Mucosa of stomach (tissue), 1 donor: ENCODE results near the gene MUC20.

Experiments
- H3K27me3 ChIP-seq: one replicate; pipeline ENCODE4 v1.7.0; 2013; ENCODE audit warnings: mild to moderate bottlenecking, low read length; ENCODE audit not compliant: control insufficient read depth, insufficient read depth
- H3K36me3 ChIP-seq: one replicate; pipeline ENCODE4 v1.7.0; 2013; ENCODE audit warnings: low read length; ENCODE audit not compliant: control insufficient read depth, insufficient read depth
- H3K4me1 ChIP-seq: one replicate; pipeline ENCODE4 v1.7.0; 2013; ENCODE audit warnings: mild to moderate bottlenecking, low read length; ENCODE audit not compliant: control insufficient read depth, insufficient read depth
- H3K4me3 ChIP-seq: one replicate; pipeline ENCODE4 v1.7.0; 2013; ENCODE audit warnings: low read length
- H3K9ac ChIP-seq: one replicate; pipeline ENCODE4 v1.7.0; 2013; ENCODE audit warnings: mild to moderate bottlenecking, low read length, moderate library complexity
- H3K9me3 ChIP-seq: one replicate; pipeline ENCODE4 v1.7.0; 2013; ENCODE audit warnings: mild to moderate bottlenecking, low read length, moderate library complexity; ENCODE audit not compliant: control insufficient read depth
- donor health status: Pancreatic carcinoma.

The MUC20 gene

DNA sequence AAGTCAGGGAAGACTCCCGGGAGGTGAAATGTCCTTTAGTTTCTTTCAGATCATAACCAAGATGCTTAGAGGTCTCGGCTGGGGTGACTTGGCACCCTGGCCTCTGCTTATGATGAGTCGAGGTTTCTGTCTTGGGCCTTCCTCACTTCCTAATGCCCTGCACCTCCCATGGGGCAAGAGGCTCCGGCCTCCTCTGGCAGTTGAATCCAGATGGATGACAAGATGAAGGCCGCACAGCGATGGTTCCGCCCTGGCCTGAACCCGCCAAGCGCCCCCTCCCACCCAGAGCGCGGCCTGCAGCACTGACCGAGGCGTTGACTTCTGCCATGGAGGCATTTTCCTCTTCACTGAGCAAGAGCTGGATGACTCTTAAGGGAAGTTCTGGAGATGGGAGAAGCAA, 31.3 kb downstream of the MUC20 start:
- Histone ChIP-seq H3K27me3 (peaks cover 20% of the 10 kb centered on the region), H3K36me3 (no peaks in the 10 kb centered on the region), H3K4me3 (no peak overlapping the region), H3K9me3 (no peaks in the 10 kb centered on the region), H3K4me1 (peaks cover 3% of the 10 kb centered on the region), H3K9ac (no peak overlapping the region)

GRCh38 chr3:195752546-195753331, 32.0 kb downstream of the MUC20 start:
- H3K27me3 ChIP-seq, result peaks cover 24% of the 10 kb centered on the region
- no peak overlapping the region for H3K9ac ChIP-seq
- no peaks in the 10 kb centered on the region for H3K9me3 ChIP-seq
- peaks cover 3% of the 10 kb centered on the region for H3K4me1 ChIP-seq
- H3K4me3 ChIP-seq, result no peak overlapping the region
- no peaks in the 10 kb centered on the region for H3K36me3 ChIP-seq

DNA sequence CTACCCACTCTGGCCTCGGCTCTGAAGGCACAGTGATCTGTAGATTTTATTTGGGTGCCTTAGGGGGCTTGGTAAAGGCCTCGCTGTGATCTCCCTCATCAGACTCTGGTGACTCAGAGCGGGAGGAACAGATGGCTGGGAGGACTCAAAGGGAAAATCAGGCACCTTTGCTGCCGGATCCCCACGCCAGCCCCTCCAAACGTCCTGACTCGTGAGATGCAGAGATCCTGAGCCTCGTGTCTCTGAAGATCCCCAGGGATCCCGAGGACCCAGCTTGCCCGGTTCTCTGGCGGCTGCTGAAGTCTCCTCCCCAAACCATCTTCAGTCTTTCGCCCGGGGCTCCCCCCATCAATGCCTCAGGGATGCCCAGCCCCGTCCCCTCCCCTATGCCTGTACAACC, 32.8 kb downstream of the MUC20 start:
- H3K27me3 ChIP-seq, result peaks cover 29% of the 10 kb centered on the region

DNA sequence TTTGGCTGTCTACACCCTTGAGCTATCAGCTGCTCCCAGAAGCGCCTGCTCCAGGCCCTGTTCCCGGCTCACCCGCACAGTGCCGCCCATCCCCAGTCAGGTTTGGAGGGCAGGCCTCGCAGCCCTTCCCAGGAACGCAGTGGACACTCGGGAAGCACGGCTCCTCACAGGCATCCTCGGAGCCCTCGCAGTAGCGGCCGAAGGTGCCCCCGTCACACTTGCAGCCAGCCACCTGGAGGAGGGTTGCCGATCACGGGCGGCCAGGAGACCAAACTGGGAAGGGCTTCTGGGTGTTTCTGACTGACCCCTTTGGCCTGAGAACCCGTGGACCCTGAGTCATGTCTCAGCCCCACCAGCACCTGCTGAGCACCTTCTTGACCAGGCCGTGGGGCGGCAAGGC, 33.4 kb downstream of the MUC20 start:
- H3K27me3 ChIP-seq, result peaks cover 29% of the 10 kb centered on the region
- H3K36me3 ChIP-seq, result no peaks in the 10 kb centered on the region

More for the DNA sequence above, 32.8 kb downstream of the MUC20 start:
- Histone ChIP-seq H3K4me3 (no peak overlapping the region), H3K4me1 (no peaks in the 10 kb centered on the region), H3K9ac (no peak overlapping the region), H3K9me3 (no peaks in the 10 kb centered on the region), H3K36me3 (no peaks in the 10 kb centered on the region)

DNA sequence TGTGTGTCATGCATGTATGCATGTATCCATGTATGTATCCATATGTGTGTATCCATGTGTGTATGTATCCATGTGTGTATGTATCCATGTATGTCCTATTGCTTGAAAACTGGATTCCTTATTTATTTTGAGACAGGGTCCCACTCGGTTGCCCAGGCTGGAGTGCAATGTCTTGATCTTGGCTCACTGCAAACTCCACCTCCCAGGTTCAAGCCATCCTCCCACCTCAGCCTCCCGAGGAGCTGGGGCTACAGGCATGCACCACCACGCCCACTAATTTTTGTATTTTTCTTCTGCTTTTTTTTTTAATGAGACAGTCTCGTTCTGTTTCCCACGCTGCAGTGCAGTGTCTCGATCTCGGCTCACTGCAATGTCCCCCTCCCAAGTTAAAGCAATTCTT, 34.1 kb downstream of the MUC20 start:
- Histone ChIP-seq H3K4me1 (no peaks in the 10 kb centered on the region), H3K9ac (no peak overlapping the region), H3K27me3 (peaks cover 32% of the 10 kb centered on the region), H3K4me3 (no peak overlapping the region), H3K9me3 (no peaks in the 10 kb centered on the region), H3K36me3 (no peaks in the 10 kb centered on the region)

More for the DNA sequence above, 33.4 kb downstream of the MUC20 start:
- H3K9ac ChIP-seq, result no peak overlapping the region
- H3K4me3 ChIP-seq, result no peak overlapping the region
- no peaks in the 10 kb centered on the region for H3K4me1 ChIP-seq
- no peaks in the 10 kb centered on the region for H3K9me3 ChIP-seq

- Histone ChIP-seq H3K9me3 (no peaks in the 10 kb centered on the region), H3K27me3 (peaks cover 34% of the 10 kb centered on the region), H3K36me3 (no peaks in the 10 kb centered on the region), H3K9ac (no peak overlapping the region), H3K4me3 (no peak overlapping the region), H3K4me1 (no peaks in the 10 kb centered on the region)
Measured at GRCh38 chr3:195755391-195755790, 34.6 kb downstream of the MUC20 start.

DNA sequence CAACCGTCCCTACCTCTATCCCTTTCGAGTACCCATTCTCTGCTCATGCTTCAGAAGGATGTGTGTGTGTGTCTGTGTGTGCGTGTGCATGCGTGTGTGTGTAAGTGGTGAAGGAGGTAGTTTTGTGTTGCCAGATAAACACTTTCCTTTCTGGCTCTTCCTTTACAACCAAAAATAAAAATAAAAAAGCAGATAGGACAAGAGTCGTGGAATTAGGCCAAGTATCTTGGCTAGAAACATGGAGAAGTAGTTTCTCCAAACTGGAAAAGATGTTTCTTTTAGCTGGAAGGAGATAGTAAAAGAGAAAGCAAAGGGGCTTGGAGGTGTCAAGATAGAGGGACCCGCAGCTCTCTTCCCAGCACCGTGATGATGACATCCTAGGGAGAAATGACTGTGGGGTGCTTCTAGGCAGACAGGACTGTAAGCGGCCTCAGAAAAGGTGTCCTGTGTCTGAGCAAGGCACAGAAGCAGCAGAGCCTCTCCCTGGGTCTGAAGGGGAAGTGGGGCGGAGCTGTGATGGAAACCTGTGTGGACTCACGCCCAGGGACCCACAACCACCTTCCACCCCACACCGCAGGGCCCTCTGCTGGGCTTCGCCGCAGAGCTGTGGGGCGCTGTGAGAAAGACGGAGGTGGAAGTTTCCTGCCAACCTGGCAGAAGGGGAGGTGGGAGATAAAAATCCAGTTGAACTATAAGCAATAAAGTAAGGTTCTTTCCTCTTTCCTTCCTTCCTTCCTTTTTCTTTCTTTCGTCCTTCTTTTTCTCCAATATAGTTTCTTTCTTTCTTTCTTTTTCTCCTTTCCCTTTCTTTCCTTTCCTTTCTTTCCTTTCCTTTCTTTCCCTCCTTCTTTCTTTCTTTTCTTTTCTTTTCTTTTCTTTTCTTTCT, 35.3 kb downstream of the MUC20 start:
- H3K4me1 ChIP-seq, result no peaks in the 10 kb centered on the region
- no peaks in the 10 kb centered on the region for H3K36me3 ChIP-seq
- H3K9ac ChIP-seq, result no peak overlapping the region
- no peak overlapping the region for H3K4me3 ChIP-seq
- H3K9me3 ChIP-seq, result no peaks in the 10 kb centered on the region
- H3K27me3 ChIP-seq, result peaks cover 35% of the 10 kb centered on the region

GRCh38 chr3:195757438-195757770, 36.6 kb downstream of the MUC20 start:
- no peaks in the 10 kb centered on the region for H3K4me1 ChIP-seq
- H3K27me3 ChIP-seq, result peaks cover 39% of the 10 kb centered on the region

GRCh38 chr3:195757827-195758226, 37.0 kb downstream of the MUC20 start:
- H3K4me1 ChIP-seq, result no peaks in the 10 kb centered on the region
- no peaks in the 10 kb centered on the region for H3K9me3 ChIP-seq
- H3K27me3 ChIP-seq, result peaks cover 38% of the 10 kb centered on the region
- H3K9ac ChIP-seq, result no peak overlapping the region
- no peaks in the 10 kb centered on the region for H3K36me3 ChIP-seq
- H3K4me3 ChIP-seq, result no peak overlapping the region

More at GRCh38 chr3:195757438-195757770, 36.6 kb downstream of the MUC20 start:
- Histone ChIP-seq H3K4me3 (no peak overlapping the region), H3K9me3 (no peaks in the 10 kb centered on the region), H3K36me3 (no peaks in the 10 kb centered on the region), H3K9ac (no peak overlapping the region)

GRCh38 chr3:195758721-195759353, 38.1 kb downstream of the MUC20 start:
- peaks cover 34% of the 10 kb centered on the region for H3K27me3 ChIP-seq

DNA sequence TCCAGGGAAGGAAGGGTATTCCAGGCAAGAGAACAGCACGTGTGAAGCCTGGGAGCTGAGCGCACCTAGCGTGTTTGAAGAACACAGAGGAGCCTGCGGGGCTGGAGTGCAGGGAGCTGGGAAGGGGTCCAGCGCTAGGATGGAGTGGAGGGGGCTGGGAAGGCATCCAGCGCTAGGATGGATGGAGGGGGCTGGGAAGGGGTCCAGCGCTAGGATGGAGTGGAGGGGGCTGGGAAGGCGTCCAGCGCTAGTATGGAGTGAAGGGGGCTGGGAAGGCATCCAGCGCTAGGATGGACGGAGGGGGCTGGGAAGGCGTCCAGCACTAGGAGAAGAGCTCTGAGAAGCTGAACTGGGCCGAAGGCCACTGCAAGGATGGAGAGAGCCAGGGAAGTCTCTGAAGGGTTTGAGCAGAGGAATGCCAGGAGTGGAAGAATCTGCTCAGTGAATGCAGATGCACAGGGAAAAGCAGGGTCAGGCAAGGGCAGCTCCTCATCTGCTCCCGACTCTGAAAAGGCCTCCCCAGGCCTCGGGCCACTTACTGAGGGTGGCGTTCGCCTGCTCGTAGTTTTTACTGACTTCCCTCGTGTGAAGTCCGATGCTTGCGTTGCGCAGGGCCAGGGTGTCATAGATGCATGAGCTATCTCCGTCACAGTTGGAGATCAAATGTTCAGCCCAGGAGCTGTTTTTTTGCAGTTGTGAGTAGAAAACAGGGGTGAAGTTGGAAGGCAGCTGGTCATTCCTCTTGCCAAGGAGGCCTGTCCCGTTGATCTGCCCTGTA, 39.8 kb downstream of the MUC20 start:
- Histone ChIP-seq H3K9me3 (no peaks in the 10 kb centered on the region), H3K4me3 (no peak overlapping the region), H3K27me3 (peaks cover 40% of the 10 kb centered on the region), H3K4me1 (no peaks in the 10 kb centered on the region), H3K36me3 (no peaks in the 10 kb centered on the region), H3K9ac (no peak overlapping the region)

More at GRCh38 chr3:195758721-195759353, 38.1 kb downstream of the MUC20 start:
- no peaks in the 10 kb centered on the region for H3K4me1 ChIP-seq
- no peak overlapping the region for H3K9ac ChIP-seq
- no peaks in the 10 kb centered on the region for H3K9me3 ChIP-seq
- no peak overlapping the region for H3K4me3 ChIP-seq
- no peaks in the 10 kb centered on the region for H3K36me3 ChIP-seq
